ENCODE measurements around the gene TENM3.

GRCh38 chr4:182642831-182643230, 399.6 kb downstream of the TENM3 start:
- TF ChIP-seq POLR2AphosphoS5 (IDR thresholded peaks at IDR 0.05; ENCODE audit: borderline replicate concordance, low read depth, low read length): no peak
- no peak for TF ChIP-seq EZH2 (IDR thresholded peaks at IDR 0.05)
